DND-41 (cell line): ENCODE data around the gene CCR4.
"Not testable (repeated sequence)": the region's sequence is repeated elsewhere in the genome, so short reads cannot be mapped to it uniquely, and the experiment has no call there.

Experiments used
- CTCF ChIP-seq: IDR thresholded peaks from 2 replicates; pipeline ENCODE4 v1.5.1; 2012; ENCODE audit warnings: borderline replicate concordance, low read length, moderate library complexity, mild to moderate bottlenecking; ENCODE audit not compliant: poor library complexity, severe bottlenecking; ENCODE audit errors: extremely low read depth
- EZH2 ChIP-seq: IDR thresholded peaks from 3 replicates; pipeline ENCODE4 v1.6.1; 2012; ENCODE audit warnings: borderline replicate concordance, low read depth, mild to moderate bottlenecking, moderate library complexity, low read length, inconsistent platforms; ENCODE audit not compliant: severe bottlenecking

- TF ChIP-seq CTCF, EZH2: not testable (repeated sequence)
These were observed 5.8 kb upstream of the CCR4 start for GRCh38 chr3:32945598-32945997.
